GM12878 (cell line): Measurements from ENCODE around the gene MICAL3. TPM values are rescaled to one million over a fixed set of nuclear protein-coding genes. Genes with fewer than 3 reads are reported as not detected.

Source experiments
- ATAC-seq: fragments of 200-7000 bp; cut with Tn5 transposase; 3 replicates; pipeline ENCODE4 v1.9.1; 2020; ENCODE audit warnings: mild to moderate bottlenecking, moderate library complexity
- BruUV-seq: library from RNA; stranded (reverse); fragments of 400-500 nt; replicated peaks from 2 replicates; lab custom pipeline; 2021; lab: Mats Ljungman, UMichigan
- CTCF ChIA-PET: fragments of 300-600 bp; sonication (Branson Sonifier 250); formaldehyde crosslinking; extraction: SDS; loops from one replicate; lab custom pipeline; 2021; ENCODE audit warnings: inconsistent platforms; lab: Yijun Ruan, JAX
- POLR2A ChIA-PET: fragments of 350-600 bp; formaldehyde crosslinking; extraction: SDS; loops from one replicate; lab custom pipeline; 2021; ENCODE audit warnings: inconsistent platforms; lab: Charles Lee
- RAD21 ChIA-PET: fragments of 300-600 bp; sonication (Branson Sonifier 250); formaldehyde crosslinking; loops from one replicate; lab custom pipeline; 2023; ENCODE audit warnings: antibody characterized with exemption; ENCODE audit not compliant: unreplicated experiment; lab: Charles Lee
- SMC1A ChIA-PET: fragments of 300-600 bp; sonication (Branson Sonifier 250); formaldehyde crosslinking; loops from one replicate; lab custom pipeline; 2023; ENCODE audit not compliant: unreplicated experiment, uncharacterized antibody; lab: Charles Lee
- DNase-seq: peaks from one replicate; pipeline ENCODE4 v3.0.0-alpha.2; 2011; ENCODE audit warnings: low read depth, low spot score
- FAIRE-seq: peaks from 3 replicates; lab custom pipeline; 2011; peaks lifted over from hg19 to GRCh38; lab: Jason Lieb, UNC
- H2AFZ ChIP-seq: 2 replicates; pipeline ENCODE4 v1.6.0; 2011; ENCODE audit warnings: low read depth, low read length, control low read depth; ENCODE audit not compliant: control insufficient read depth
- H3K27ac ChIP-seq: 2 replicates; pipeline ENCODE4 v1.5.1; 2011; ENCODE audit warnings: control low read depth; ENCODE audit not compliant: control insufficient read depth, insufficient read depth
- H3K27me3 ChIP-seq, 2 experiments: replicated peaks in 1 of 2; 2 replicates each; pipeline versions ENCODE4 v1.6.0 to v1.6.1; 2011; ENCODE audit warnings: low read length in 1 of 2; ENCODE audit not compliant: control insufficient read depth in 2 of 2, insufficient read depth in 2 of 2
- H3K36me3 ChIP-seq, 2 experiments: 2 replicates each; pipeline ENCODE4 v1.5.1; 2011; ENCODE audit warnings: low read length in 1 of 2; ENCODE audit not compliant: control insufficient read depth in 2 of 2, insufficient read depth in 2 of 2
- H3K4me1 ChIP-seq: 2 replicates; pipeline ENCODE4 v1.6.1; 2011; ENCODE audit warnings: mild to moderate bottlenecking, low read length, moderate library complexity, mixed read lengths; ENCODE audit not compliant: control insufficient read depth, insufficient read depth
- H3K4me2 ChIP-seq: 2 replicates; pipeline ENCODE4 v1.6.0; 2011; ENCODE audit warnings: control low read depth; ENCODE audit not compliant: control insufficient read depth, insufficient read depth
- H3K4me3 ChIP-seq: fragments of 200-600 bp; sonication (generic); 2 replicates; pipeline ENCODE4 v1.5.1; 2016
- H3K79me2 ChIP-seq: 2 replicates; pipeline ENCODE4 v1.6.0; 2011; ENCODE audit warnings: low read length; ENCODE audit not compliant: control insufficient read depth, insufficient read depth
- H3K9ac ChIP-seq: 2 replicates; pipeline ENCODE4 v1.8.0; 2011; ENCODE audit warnings: low read length, control low read depth, mixed read lengths; ENCODE audit not compliant: control insufficient read depth, insufficient read depth
- H3K9me3 ChIP-seq: replicated peaks from 3 replicates; pipeline ENCODE4 v1.5.1; 2011; ENCODE audit warnings: mild to moderate bottlenecking, low read length; ENCODE audit not compliant: control insufficient read depth, insufficient read depth
- H4K20me1 ChIP-seq: 2 replicates; pipeline ENCODE4 v1.6.0; 2011; ENCODE audit not compliant: control insufficient read depth, insufficient read depth
- KDM1A ChIP-seq: fragments of 200-600 bp; sonication (generic); IDR thresholded peaks from 2 replicates; pipeline ENCODE4 v1.6.1; 2016; ENCODE audit warnings: borderline replicate concordance
- MAX ChIP-seq: IDR thresholded peaks from 2 replicates; pipeline ENCODE4 v1.6.1; 2012; ENCODE audit warnings: low read depth, low read length, improper control_type of control experiment
- MEF2A ChIP-seq: IDR thresholded peaks from 2 replicates; pipeline ENCODE4 v1.6.1; 2011; ENCODE audit warnings: low read depth, mild to moderate bottlenecking, low read length, moderate library complexity; ENCODE audit not compliant: insufficient read depth
- NFXL1 ChIP-seq: fragments of 450-650 bp; IDR thresholded peaks from 2 replicates; pipeline ENCODE4 v1.6.1; 2017; ENCODE audit warnings: antibody characterized with exemption, mild to moderate bottlenecking, borderline replicate concordance
- POLR2AphosphoS2 ChIP-seq: IDR thresholded peaks from 2 replicates; pipeline ENCODE4 v1.6.1; 2011; ENCODE audit warnings: low read depth, mild to moderate bottlenecking, low read length, improper control_type of control experiment, moderate library complexity
- RAD51 ChIP-seq: fragments of 450-650 bp; IDR thresholded peaks from 2 replicates; pipeline ENCODE4 v1.6.1; 2016; ENCODE audit warnings: moderate library complexity, mild to moderate bottlenecking, inconsistent platforms
- SMARCA5 ChIP-seq: fragments of 450-650 bp; IDR thresholded peaks from 2 replicates; pipeline ENCODE4 v1.6.1; 2017; ENCODE audit warnings: mild to moderate bottlenecking
- SREBF2 ChIP-seq: IDR thresholded peaks from 2 replicates; pipeline ENCODE4 v1.6.1; 2012; ENCODE audit warnings: mild to moderate bottlenecking, low read length
- YBX1 ChIP-seq: fragments of 450-650 bp; IDR thresholded peaks from 2 replicates; pipeline ENCODE4 v1.6.1; 2016; ENCODE audit warnings: antibody characterized with exemption
- ZSCAN29 ChIP-seq: fragments of 450-650 bp; IDR thresholded peaks from 2 replicates; pipeline ENCODE4 v1.6.1; 2017; ENCODE audit warnings: mild to moderate bottlenecking, moderate library complexity
- WGBS: methylation state at CpG from one replicate; pipeline ENCODE4 v1.1.6; 2016; ENCODE audit warnings: low lambda C conversion rate; ENCODE audit not compliant: insufficient replicate concordance, insufficient coverage; ENCODE audit errors: missing lambda C conversion rate; 5-methylcytosine and 5-hydroxymethylcytosine counted together
- in situ Hi-C: fragments of 300-500 bp; cut with MboI; formaldehyde crosslinking; loops from 9 replicates; pipeline ENCODE4 v1.14.3; 2018; ENCODE audit warnings: mixed read lengths
- intact Hi-C: fragments of 100-400 bp; cut with micrococcal nuclease; formaldehyde crosslinking; loops from one replicate; pipeline ENCODE4 v1.14.2; 2022; ENCODE audit not compliant: unreplicated experiment
- polyA plus RNA-seq, 11 experiments: library from polyadenylated mRNA; depleted of rRNA in 4 of 11; unstranded in 6 of 11; stranded (reverse) in 5 of 11; fragments of >200 nt; fragmentation: Nextera tagmentation in 4 of 11; fragmentation: Illumina TruSeq in 1 of 11; extraction: Ambion mirVana in 4 of 11; extraction: Trizol in 1 of 11; gene quantifications; 1 replicate in 1 of 11; 2 replicates in 10 of 11; pipeline versions ENCODE4 v1.2.1 to v1.2.3, GENCODE V29; 2011 to 2016; ENCODE audit warnings: inconsistent platforms in 2 of 11, missing spikeins in 2 of 11, low read depth in 1 of 11
- total RNA-seq, 4 experiments: library from RNA; depleted of rRNA in 3 of 4; stranded (reverse); fragments of >200 nt in 3 of 4; fragmentation: Illumina TruSeq in 1 of 4; extraction: Trizol in 1 of 4; gene quantifications; 2 replicates each; pipeline versions ENCODE4 v1.2.1 to v1.2.3, GENCODE V29; 2013 to 2021

The MICAL3 gene
- total and polyA plus RNA-seq, 10 of the 15 experiments (the other 5 are each of a cell fraction or from before 2014, with no cell fraction given): 2.6 to 92.2 (median 24.0) TPM

GRCh38 chr22:17924076-17924475, 100.3 kb downstream of the MICAL3 start:
- Histone ChIP-seq H3K79me2 (peaks cover 14% of the 10 kb centered on the region), H3K4me2 (no peak overlapping the region), H3K4me1 (peaks cover 16% of the 10 kb centered on the region), H3K27me3 (no peaks in the 10 kb centered on the region), H2AFZ (no peak overlapping the region), H4K20me1 (0 out of 2 replicates have a peak, but pooled peaks cover 7% of the 10 kb centered on the region), H3K9ac (no peak overlapping the region), H3K4me3 (no peak overlapping the region), H3K9me3 (no peaks in the 10 kb centered on the region), H3K36me3 (no peaks in the 10 kb centered on the region; a peak in 1 of 4 replicates), H3K27ac (no peak overlapping the region)
- FAIRE-seq: no peak
- DNase-seq: no peak
- ATAC-seq: no peak
- no TSS peak for BruUV-seq
- ChIA-PET CTCF (no interaction called here), SMC1A (interaction anchor here (1.7 kb wide), 1 partner anchor 152 kb away, joined by 9 read pairs; no protein-coding TSS in a partner anchor), RAD21 (no interaction called here), POLR2A (no interaction called here)
- TF ChIP-seq MAX (no peak), RAD51 (no peak), SREBF2 (no peak), KDM1A (no peak), MEF2A (no peak), POLR2AphosphoS2 (no peak), YBX1 (no peak), NFXL1 (no peak), SMARCA5 (no peak), ZSCAN29 (no peak)
- intact Hi-C loops (no loop called here), in situ Hi-C loops (no loop called here)
- WGBS: 46% methylated on average over 7 of the region's 7 CpGs
